Left ventricle myocardium inferior (tissue), 1 donor: ENCODE measurements around the gene CDC37L1. TPM values are rescaled to one million over a fixed set of nuclear protein-coding genes. Genes with fewer than 3 reads are reported as not detected.
A peak's percentile ranks its signal among the peaks of the same experiment; 100 is the strongest.

Experiments
- DNase-seq: peaks from one replicate; pipeline ENCODE4 v3.0.0-alpha.2; 2020
- H3K27ac ChIP-seq: fragments of 200-600 bp; replicated peaks from 2 replicates; pipeline ENCODE4 v1.8.0; 2021
- H3K27me3 ChIP-seq: fragments of 200-600 bp; 2 replicates; pipeline ENCODE4 v1.8.0; 2021; ENCODE audit warnings: low read depth
- H3K36me3 ChIP-seq: fragments of 200-600 bp; 2 replicates; pipeline ENCODE4 v1.8.0; 2021
- H3K4me1 ChIP-seq: fragments of 200-600 bp; 2 replicates; pipeline ENCODE4 v1.8.0; 2021
- H3K4me3 ChIP-seq: fragments of 200-600 bp; 2 replicates; pipeline ENCODE4 v1.8.0; 2021; ENCODE audit warnings: mild to moderate bottlenecking, moderate library complexity
- H3K9me3 ChIP-seq: fragments of 200-600 bp; replicated peaks from 2 replicates; pipeline ENCODE4 v1.8.0; 2021
- CTCF ChIP-seq: fragments of 200-600 bp; IDR thresholded peaks from 2 replicates; pipeline ENCODE4 v1.8.0; 2021; ENCODE audit warnings: antibody characterized with exemption, mild to moderate bottlenecking, borderline replicate concordance
- intact Hi-C: fragments of 100-400 bp; cut with micrococcal nuclease; formaldehyde crosslinking; loops from one replicate; pipeline ENCODE4 v1.11.0; 2022
- total RNA-seq: library from RNA; stranded (reverse); fragmentation: NEBNext Ultra II Directional; extraction: Animal tissue kit (Norgen Biotek cat#: 25700); gene quantifications from one replicate; pipeline ENCODE4 v1.2.1, GENCODE V29; 2021
- donor health status: DM: no; HTN: yes; CAD: no; lungs with severe emphysema.

CDC37L1 gene
- total RNA-seq, 1 donor from 2014 or later: 42.4 TPM

- Histone ChIP-seq H3K27me3 (no peaks in the 10 kb centered on the region), H3K4me1 (peaks cover 12% of the 10 kb centered on the region), H3K9me3 (no peaks in the 10 kb centered on the region), H3K27ac (no peak overlapping the region), H3K4me3 (no peak overlapping the region), H3K36me3 (no peaks in the 10 kb centered on the region)
- DNase-seq: no peak
- TF ChIP-seq CTCF: no peak
- intact Hi-C loops: no loop called here
Measured at GRCh38 chr9:4670591-4670990, 8.8 kb upstream of the CDC37L1 start.

- no peak overlapping the region for H3K27ac ChIP-seq
- intact Hi-C loops: no loop called here
- H3K4me1 ChIP-seq: peaks cover 2% of the 10 kb centered on the region
- no peak for TF ChIP-seq CTCF
- no peaks in the 10 kb centered on the region for H3K36me3 ChIP-seq
- DNase-seq: no peak
- no peaks in the 10 kb centered on the region for H3K9me3 ChIP-seq
- no peak overlapping the region for H3K4me3 ChIP-seq
- no peaks in the 10 kb centered on the region for H3K27me3 ChIP-seq
Measured at GRCh38 chr9:4671737-4672136, 7.6 kb upstream of the CDC37L1 start.

GRCh38 chr9:4674783-4675182 is 4.6 kb upstream of the CDC37L1 start:
- Histone ChIP-seq H3K27ac (no peak overlapping the region), H3K27me3 (no peaks in the 10 kb centered on the region), H3K4me3 (no peak overlapping the region), H3K4me1 (peaks cover 8% of the 10 kb centered on the region), H3K9me3 (no peaks in the 10 kb centered on the region), H3K36me3 (no peaks in the 10 kb centered on the region)
- intact Hi-C loops: no loop called here
- DNase-seq: no peak
- TF ChIP-seq CTCF: no peak

- no peaks in the 10 kb centered on the region for H3K9me3 ChIP-seq
- intact Hi-C loops: no loop called here
- TF ChIP-seq CTCF: no peak
- no peaks in the 10 kb centered on the region for H3K36me3 ChIP-seq
- no peaks in the 10 kb centered on the region for H3K27me3 ChIP-seq
- H3K4me3 ChIP-seq: no peak overlapping the region
- H3K4me1 ChIP-seq: peaks cover 34% of the 10 kb centered on the region
- DNase-seq: no peak
- no peak overlapping the region for H3K27ac ChIP-seq
Measured at GRCh38 chr9:4677392-4677791, 2.0 kb upstream of the CDC37L1 start.

GRCh38 chr9:4678679-4679267 is 596 bp upstream of the CDC37L1 start:
- TF ChIP-seq CTCF: no peak
- Histone ChIP-seq H3K36me3 (no peaks in the 10 kb centered on the region), H3K27ac (peak overlapping the region; percentile 95), H3K4me1 (peaks cover 45% of the 10 kb centered on the region), H3K27me3 (no peaks in the 10 kb centered on the region), H3K9me3 (no peaks in the 10 kb centered on the region), H3K4me3 (peak overlapping the region; percentile 88)
- DNase-seq: no peak
- intact Hi-C loops: no loop called here
